Neuron (in vitro differentiated cells): ENCODE results near the gene DLGAP1.

ENCODE experiments used
- H2AFZ ChIP-seq: one replicate; pipeline ENCODE4 v1.6.1; 2013; ENCODE audit warnings: low read depth, mild to moderate bottlenecking, inconsistent platforms, low read length, moderate library complexity
- H3K27me3 ChIP-seq: one replicate; pipeline ENCODE4 v1.6.1; 2013; ENCODE audit warnings: low read length; ENCODE audit not compliant: insufficient read depth
- H3K36me3 ChIP-seq: one replicate; pipeline ENCODE4 v1.6.1; 2013; ENCODE audit warnings: low read length; ENCODE audit not compliant: insufficient read depth
- H3K4me1 ChIP-seq: one replicate; pipeline ENCODE4 v1.6.1; 2013; ENCODE audit warnings: low read length; ENCODE audit not compliant: insufficient read depth
- H3K4me3 ChIP-seq: 2 replicates; pipeline ENCODE4 v1.5.1; 2013; ENCODE audit warnings: mild to moderate bottlenecking, low read length, moderate library complexity
- H3K9me3 ChIP-seq: one replicate; pipeline ENCODE4 v1.6.1; 2013; ENCODE audit warnings: low read length

The DLGAP1 gene

GRCh38 chr18:3921826-3922225, 533.3 kb downstream of the DLGAP1 start:
- Histone ChIP-seq H3K9me3 (no peaks in the 10 kb centered on the region), H3K4me1 (no peaks in the 10 kb centered on the region), H3K27me3 (no peaks in the 10 kb centered on the region), H2AFZ (no peak overlapping the region), H3K36me3 (no peaks in the 10 kb centered on the region), H3K4me3 (no peak overlapping the region)

GRCh38 chr18:3920832-3921231, 534.3 kb downstream of the DLGAP1 start:
- H3K4me3 ChIP-seq, result no peak overlapping the region
- H3K9me3 ChIP-seq, result no peaks in the 10 kb centered on the region
- H2AFZ ChIP-seq, result no peak overlapping the region

DNA sequence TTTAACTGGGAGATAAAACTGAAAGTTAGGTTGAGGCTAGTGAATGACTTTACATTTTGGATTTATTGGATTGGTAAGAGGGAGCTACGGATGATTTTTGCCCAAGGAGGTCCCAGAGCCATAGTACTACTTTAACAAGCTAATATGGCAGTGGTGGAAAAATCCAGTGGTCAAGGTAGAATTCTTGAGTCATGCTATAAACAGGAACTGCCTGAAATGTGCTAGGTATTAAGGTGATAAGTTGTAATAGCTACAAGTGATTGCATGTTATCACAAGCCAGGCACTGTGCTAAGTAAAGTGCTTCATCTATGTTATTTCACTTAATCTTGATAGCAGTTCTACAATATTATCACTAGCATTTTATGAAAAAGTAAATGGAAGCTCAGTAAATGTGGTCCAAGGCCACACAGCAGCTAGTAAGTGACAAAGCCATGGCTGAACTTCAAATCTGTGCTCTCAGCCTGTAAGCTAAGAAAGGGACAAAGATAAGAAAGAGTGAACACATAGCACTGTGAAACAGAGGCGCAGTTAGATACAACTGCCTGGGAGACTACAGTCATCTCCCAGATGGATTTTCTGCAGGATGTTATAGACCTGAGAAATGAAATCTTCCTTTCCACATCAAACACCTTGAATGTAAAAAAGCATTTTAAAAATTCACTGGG, 535.6 kb downstream of the DLGAP1 start:
- Histone ChIP-seq H3K9me3 (no peaks in the 10 kb centered on the region), H2AFZ (no peak overlapping the region), H3K27me3 (no peaks in the 10 kb centered on the region), H3K4me1 (no peaks in the 10 kb centered on the region), H3K36me3 (no peaks in the 10 kb centered on the region), H3K4me3 (no peak overlapping the region)

More at GRCh38 chr18:3920832-3921231, 534.3 kb downstream of the DLGAP1 start:
- no peaks in the 10 kb centered on the region for H3K4me1 ChIP-seq
- H3K27me3 ChIP-seq, result no peaks in the 10 kb centered on the region
- no peaks in the 10 kb centered on the region for H3K36me3 ChIP-seq

DNA sequence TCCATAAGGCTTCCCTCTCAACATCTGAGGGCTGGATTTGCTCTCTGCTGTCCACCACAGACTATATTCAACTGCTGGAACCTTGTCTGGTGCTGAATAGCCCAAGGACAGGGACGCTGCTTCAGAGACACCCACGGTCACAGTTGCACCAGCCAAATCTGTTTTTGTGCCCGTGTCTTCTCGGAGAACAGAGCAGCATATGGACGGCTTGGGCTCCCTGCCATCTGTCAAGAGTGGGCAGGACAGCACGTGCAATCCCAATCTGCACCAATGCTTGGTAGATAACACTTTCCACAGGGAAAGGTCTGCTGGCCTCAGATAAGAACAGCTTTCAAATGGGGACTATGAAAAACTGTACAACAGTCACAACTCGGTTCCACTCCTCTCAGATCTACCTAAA, 539.0 kb downstream of the DLGAP1 start:
- no peaks in the 10 kb centered on the region for H3K4me1 ChIP-seq
- H3K4me3 ChIP-seq, result no peak overlapping the region
- no peak overlapping the region for H2AFZ ChIP-seq
- H3K36me3 ChIP-seq, result no peaks in the 10 kb centered on the region
- H3K9me3 ChIP-seq, result no peaks in the 10 kb centered on the region
- no peaks in the 10 kb centered on the region for H3K27me3 ChIP-seq

DNA sequence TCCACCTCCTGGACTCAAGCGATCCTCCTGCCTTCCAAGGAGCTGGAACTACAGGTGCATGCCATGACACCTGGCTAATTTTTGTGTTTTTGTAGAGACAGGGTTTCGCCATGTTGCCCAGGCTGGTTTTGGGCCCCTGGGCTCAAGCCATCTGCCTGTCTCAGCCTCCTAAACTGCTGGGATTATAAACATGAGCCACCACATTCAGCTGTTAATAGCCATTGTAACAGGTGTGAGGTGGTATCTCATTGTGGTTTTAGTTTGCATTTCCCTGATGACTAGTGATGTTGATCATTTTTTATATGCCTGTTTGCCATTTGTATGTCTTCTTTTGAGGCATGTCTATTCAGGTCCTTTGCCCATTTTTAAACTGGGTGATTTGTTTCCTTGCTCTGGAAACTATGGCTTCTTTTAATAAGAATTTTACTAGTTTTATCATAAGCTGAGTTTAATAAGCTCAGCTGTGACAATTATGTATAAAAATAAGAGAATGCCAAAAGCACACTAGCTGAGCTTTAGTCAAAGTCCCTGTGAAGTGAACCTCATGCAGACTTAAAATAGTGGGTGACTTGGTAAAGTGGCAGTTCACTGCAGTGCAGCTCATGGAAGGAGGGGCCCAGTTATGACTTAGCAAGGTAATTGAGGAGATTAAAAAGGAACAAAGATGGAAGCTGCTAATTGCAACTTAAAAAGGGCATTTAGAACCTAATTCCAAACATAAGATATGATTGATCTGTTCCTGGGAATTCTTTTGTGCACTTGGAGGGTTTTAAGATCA, 540.1 kb downstream of the DLGAP1 start:
- no peak overlapping the region for H2AFZ ChIP-seq
- no peaks in the 10 kb centered on the region for H3K27me3 ChIP-seq
- no peaks in the 10 kb centered on the region for H3K36me3 ChIP-seq
- H3K9me3 ChIP-seq, result no peaks in the 10 kb centered on the region
- no peak overlapping the region for H3K4me3 ChIP-seq
- H3K4me1 ChIP-seq, result no peaks in the 10 kb centered on the region

- H3K27me3 ChIP-seq, result no peaks in the 10 kb centered on the region
- no peak overlapping the region for H3K4me3 ChIP-seq
- H3K4me1 ChIP-seq, result no peaks in the 10 kb centered on the region
- H2AFZ ChIP-seq, result no peak overlapping the region
- no peaks in the 10 kb centered on the region for H3K36me3 ChIP-seq
- H3K9me3 ChIP-seq, result no peaks in the 10 kb centered on the region
Observed at GRCh38 chr18:3914109-3914508, 541.0 kb downstream of the DLGAP1 start.

- Histone ChIP-seq H3K4me3 (no peak overlapping the region), H3K9me3 (no peaks in the 10 kb centered on the region), H3K36me3 (no peaks in the 10 kb centered on the region), H3K27me3 (no peaks in the 10 kb centered on the region), H2AFZ (no peak overlapping the region), H3K4me1 (no peaks in the 10 kb centered on the region)
Observed at GRCh38 chr18:3912705-3913104, 542.4 kb downstream of the DLGAP1 start.

GRCh38 chr18:3911413-3911812, 543.7 kb downstream of the DLGAP1 start:
- no peaks in the 10 kb centered on the region for H3K27me3 ChIP-seq
- no peaks in the 10 kb centered on the region for H3K36me3 ChIP-seq
- H3K4me1 ChIP-seq, result no peaks in the 10 kb centered on the region
- H3K4me3 ChIP-seq, result no peak overlapping the region
- H3K9me3 ChIP-seq, result no peaks in the 10 kb centered on the region
- no peak overlapping the region for H2AFZ ChIP-seq

DNA sequence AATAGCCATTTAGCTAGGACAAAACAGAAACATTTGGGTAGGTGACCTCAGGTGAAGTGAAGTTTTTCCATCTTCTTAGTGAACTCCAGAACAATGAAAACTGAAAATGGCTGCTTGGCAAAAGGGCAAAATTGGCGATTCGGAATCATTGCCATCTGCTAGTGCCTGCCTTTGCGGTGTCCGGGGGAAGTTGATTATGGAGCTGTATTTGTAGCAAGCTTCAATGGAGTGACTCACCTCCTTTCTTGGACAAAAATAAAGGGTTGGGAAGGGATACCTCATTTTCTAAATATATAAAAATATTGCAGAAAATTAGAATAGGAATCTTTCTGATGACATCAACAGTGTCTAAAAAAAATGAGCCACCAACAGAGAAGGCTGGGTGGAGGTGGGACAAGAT, 544.6 kb downstream of the DLGAP1 start:
- Histone ChIP-seq H2AFZ (no peak overlapping the region), H3K4me1 (no peaks in the 10 kb centered on the region), H3K9me3 (no peaks in the 10 kb centered on the region), H3K36me3 (no peaks in the 10 kb centered on the region), H3K4me3 (no peak overlapping the region), H3K27me3 (no peaks in the 10 kb centered on the region)

DNA sequence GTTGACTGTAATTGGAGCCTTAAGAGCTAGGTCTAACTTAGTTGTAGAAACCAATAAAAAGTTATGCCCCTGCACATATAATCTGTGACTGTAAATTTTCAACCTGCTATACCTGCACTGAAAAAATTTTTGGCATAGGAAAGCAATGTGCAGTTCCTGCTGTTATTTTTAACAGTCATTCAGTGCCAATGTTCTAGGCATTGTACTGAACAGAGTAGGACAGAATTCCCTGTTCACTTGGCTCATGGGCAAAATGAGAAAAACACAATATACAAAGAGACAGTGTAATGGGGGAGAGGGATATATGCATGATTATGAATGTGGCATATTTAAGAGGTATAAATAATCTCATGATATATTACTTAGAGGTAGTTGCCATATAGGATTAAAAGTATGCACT, 547.2 kb downstream of the DLGAP1 start:
- no peak overlapping the region for H3K4me3 ChIP-seq
- no peaks in the 10 kb centered on the region for H3K4me1 ChIP-seq
- H3K27me3 ChIP-seq, result no peaks in the 10 kb centered on the region
- no peaks in the 10 kb centered on the region for H3K36me3 ChIP-seq
- H2AFZ ChIP-seq, result no peak overlapping the region
- no peaks in the 10 kb centered on the region for H3K9me3 ChIP-seq

DNA sequence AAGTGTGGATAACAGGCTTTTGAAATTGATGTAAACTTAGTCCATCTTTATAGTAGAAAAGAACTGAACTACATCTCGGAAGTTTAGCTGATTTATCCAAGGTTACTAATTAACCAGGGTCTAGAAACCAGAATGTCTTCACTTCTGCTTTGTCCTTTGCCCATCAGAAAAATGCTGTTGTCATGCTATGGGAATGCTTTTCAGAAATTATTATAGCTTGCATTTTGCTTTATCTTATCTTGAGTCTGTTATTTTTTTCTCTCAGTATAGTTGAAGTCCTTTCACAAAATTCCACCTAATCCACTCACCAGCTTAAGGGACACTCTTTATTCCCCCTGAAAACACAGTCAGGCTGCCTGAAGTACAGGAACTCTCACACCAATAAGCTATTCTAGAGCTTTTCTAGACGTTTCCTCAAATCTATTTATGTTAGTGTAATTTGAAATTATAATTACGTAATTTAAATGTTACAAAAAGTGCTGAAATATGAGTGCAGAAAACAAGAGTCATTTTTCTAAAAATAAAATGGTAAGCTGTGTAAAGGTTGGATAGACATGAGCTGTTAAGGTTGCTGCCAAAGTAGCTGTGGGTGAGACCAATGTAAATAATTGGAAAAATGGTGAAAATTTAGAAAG, 548.9 kb downstream of the DLGAP1 start:
- no peaks in the 10 kb centered on the region for H3K36me3 ChIP-seq
- H3K4me1 ChIP-seq, result peaks cover 2% of the 10 kb centered on the region
- H3K4me3 ChIP-seq, result no peak overlapping the region
- H2AFZ ChIP-seq, result no peak overlapping the region
- H3K9me3 ChIP-seq, result no peaks in the 10 kb centered on the region
- no peaks in the 10 kb centered on the region for H3K27me3 ChIP-seq

DNA sequence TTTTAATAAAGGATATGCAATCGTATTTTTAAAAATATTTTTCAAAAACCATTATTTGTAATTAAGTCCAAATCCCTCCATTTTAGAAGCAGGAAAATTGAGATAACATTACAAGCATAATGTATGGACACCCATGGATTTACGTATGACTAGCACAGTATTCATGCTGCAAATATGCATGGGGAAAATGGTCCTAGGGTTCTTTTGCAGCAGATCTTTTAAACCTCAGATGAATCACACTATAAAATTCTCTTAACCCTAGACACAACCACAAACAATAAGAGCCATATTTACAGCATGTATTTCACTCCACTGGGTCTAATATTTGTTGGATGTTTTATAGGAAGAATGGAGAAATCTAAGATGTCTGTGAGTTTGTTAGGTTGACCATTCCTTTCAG, 551.8 kb downstream of the DLGAP1 start:
- no peak overlapping the region for H2AFZ ChIP-seq
- no peaks in the 10 kb centered on the region for H3K9me3 ChIP-seq
- no peaks in the 10 kb centered on the region for H3K36me3 ChIP-seq
- H3K4me3 ChIP-seq, result no peak overlapping the region
- peaks cover 2% of the 10 kb centered on the region for H3K4me1 ChIP-seq
- no peaks in the 10 kb centered on the region for H3K27me3 ChIP-seq

DNA sequence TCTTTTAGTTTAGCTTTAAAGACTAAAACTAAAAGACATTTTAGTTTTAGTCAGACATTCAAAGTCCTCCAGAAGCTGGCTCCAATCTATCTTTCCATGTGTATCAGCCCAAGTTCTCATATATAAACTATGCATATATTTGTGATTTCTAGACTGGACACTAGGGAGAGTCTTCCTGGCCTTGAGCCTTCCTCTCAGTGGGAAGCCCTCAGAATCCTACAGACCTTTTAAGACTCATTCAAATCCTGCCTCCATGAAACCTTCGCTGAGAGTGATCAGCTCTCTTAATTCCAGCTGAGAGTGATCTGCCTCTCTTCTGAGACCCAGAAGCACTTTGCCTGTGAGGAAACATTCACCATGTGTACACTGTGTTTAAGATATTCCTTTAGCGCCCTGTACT, 552.4 kb downstream of the DLGAP1 start:
- Histone ChIP-seq H3K36me3 (no peaks in the 10 kb centered on the region), H3K4me3 (no peak overlapping the region), H3K27me3 (no peaks in the 10 kb centered on the region), H3K9me3 (no peaks in the 10 kb centered on the region), H3K4me1 (peaks cover 2% of the 10 kb centered on the region), H2AFZ (no peak overlapping the region)
